ENCODE data around the gene GNB5. TPM values are rescaled to one million over a fixed set of nuclear protein-coding genes. Genes with fewer than 3 reads are reported as not detected.

The GNB5 gene
- total RNA-seq, 1 experiment from 2014 or later, result 48.8 TPM

DNA sequence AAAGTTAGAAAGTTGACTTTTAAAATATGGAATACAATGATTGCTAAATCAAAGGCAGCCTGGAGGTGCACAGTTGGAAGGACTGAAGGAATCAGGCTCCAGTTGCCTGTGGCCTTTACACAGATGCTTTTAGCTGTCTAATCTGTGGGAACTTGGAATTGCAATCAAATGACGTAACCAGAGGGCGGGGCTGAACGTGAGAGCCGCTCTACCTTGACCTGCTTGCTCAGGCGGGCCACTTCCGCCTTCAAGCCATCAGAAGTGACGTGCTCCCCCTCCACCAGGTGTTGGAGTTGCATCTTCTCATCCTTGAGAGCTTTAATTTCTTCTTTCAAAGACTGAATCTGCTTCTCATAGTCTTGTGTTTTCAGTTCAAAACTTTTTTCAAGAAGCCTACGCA lies 37.7 kb upstream of the GNB5 start:
- peaks cover 26% of the 10 kb centered on the region for H3K36me3 Mint-ChIP-seq (ENCODE audit: insufficient read depth, unreplicated experiment)
- H3K27me3 Mint-ChIP-seq (ENCODE audit: unreplicated experiment), result no peaks in the 10 kb centered on the region
- no TSS peak for BruUV-seq (replicated peaks)
- CTCF ChIA-PET, result no interaction called here
- no peak overlapping the region for H3K4me3 Mint-ChIP-seq (ENCODE audit: low read depth, unreplicated experiment)
- H3K4me1 Mint-ChIP-seq (ENCODE audit: low read depth, unreplicated experiment), result no peaks in the 10 kb centered on the region
- intact Hi-C loops (cut with micrococcal nuclease; ENCODE audit: unreplicated experiment), result loop anchor here (5.0 to 10.0 kb wide), 2 partner anchors 47 to 444 kb away; no protein-coding TSS in a partner anchor
- peak; percentile 72 for DNase-seq
- H3K27ac Mint-ChIP-seq (ENCODE audit: unreplicated experiment), result no peak overlapping the region
- TF ChIP-seq, protein P1, sequence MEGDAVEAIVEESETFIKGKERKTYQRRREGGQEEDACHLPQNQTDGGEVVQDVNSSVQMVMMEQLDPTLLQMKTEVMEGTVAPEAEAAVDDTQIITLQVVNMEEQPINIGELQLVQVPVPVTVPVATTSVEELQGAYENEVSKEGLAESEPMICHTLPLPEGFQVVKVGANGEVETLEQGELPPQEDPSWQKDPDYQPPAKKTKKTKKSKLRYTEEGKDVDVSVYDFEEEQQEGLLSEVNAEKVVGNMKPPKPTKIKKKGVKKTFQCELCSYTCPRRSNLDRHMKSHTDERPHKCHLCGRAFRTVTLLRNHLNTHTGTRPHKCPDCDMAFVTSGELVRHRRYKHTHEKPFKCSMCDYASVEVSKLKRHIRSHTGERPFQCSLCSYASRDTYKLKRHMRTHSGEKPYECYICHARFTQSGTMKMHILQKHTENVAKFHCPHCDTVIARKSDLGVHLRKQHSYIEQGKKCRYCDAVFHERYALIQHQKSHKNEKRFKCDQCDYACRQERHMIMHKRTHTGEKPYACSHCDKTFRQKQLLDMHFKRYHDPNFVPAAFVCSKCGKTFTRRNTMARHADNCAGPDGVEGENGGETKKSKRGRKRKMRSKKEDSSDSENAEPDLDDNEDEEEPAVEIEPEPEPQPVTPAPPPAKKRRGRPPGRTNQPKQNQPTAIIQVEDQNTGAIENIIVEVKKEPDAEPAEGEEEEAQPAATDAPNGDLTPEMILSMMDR (IDR thresholded peaks at IDR 0.05; ENCODE audit: unreplicated experiment), result no peak
- H3K9me3 Mint-ChIP-seq (ENCODE audit: low read depth, unreplicated experiment), result no peaks in the 10 kb centered on the region

DNA sequence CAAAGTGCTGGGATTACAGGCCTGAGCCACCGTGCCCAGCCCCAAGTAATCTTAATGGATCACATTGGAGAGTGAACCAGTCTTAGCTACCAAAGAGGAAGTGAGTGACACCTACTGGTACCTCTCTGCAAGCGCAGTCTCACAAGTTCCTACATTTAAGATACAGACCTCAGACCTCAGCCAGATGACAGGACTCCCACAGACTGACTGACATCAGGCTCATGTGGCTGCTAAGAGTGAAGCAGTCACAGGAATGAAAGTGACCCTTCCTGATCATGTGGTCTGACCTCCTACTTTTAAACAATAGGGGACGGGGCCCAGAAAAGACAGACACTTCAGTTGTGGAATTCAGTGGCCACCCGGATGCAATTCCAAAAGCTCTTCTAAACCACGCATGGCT lies 36.3 kb upstream of the GNB5 start:
- peak; percentile 51 for DNase-seq
- H3K27ac Mint-ChIP-seq (ENCODE audit: unreplicated experiment), result no peak overlapping the region
- CTCF ChIA-PET, result interaction anchor here (0.6 to 1.7 kb wide), 6 partner anchors 12 to 43 kb away, joined by 3 to 11 read pairs (median 4); no protein-coding TSS in a partner anchor
- no peaks in the 10 kb centered on the region for H3K27me3 Mint-ChIP-seq (ENCODE audit: unreplicated experiment)
- intact Hi-C loops (cut with micrococcal nuclease; ENCODE audit: unreplicated experiment), result loop anchor here (5.0 to 10.0 kb wide), 2 partner anchors 45 to 443 kb away; no protein-coding TSS in a partner anchor
- TF ChIP-seq, protein P1 (IDR thresholded peaks at IDR 0.05; ENCODE audit: unreplicated experiment), result peak; percentile 52
- peaks cover 22% of the 10 kb centered on the region for H3K36me3 Mint-ChIP-seq (ENCODE audit: insufficient read depth, unreplicated experiment)
- H3K4me3 Mint-ChIP-seq (ENCODE audit: low read depth, unreplicated experiment), result no peak overlapping the region
- H3K9me3 Mint-ChIP-seq (ENCODE audit: low read depth, unreplicated experiment), result no peaks in the 10 kb centered on the region
- no TSS peak for BruUV-seq (replicated peaks)
- H3K4me1 Mint-ChIP-seq (ENCODE audit: low read depth, unreplicated experiment), result no peaks in the 10 kb centered on the region

DNA sequence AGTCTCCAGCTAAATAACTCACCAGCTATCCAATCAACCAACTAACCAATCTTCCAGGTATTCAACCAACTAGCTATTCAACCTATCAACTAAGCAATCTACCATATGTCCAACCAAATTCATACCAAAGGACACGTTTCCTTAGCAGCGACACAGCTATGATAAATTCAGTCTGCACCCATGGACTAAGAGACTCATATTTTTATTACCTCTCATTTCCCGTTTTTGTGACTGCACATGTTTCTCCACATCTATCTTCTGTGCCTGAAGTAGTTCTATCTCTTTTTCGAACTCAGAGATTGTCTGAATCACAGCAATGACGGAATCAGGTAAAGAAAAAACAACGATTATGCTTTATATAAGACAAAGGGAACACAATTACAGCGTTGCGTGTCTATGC lies 34.0 kb upstream of the GNB5 start:
- Mint-ChIP-seq H3K9me3 (ENCODE audit: low read depth, unreplicated experiment) (no peaks in the 10 kb centered on the region), H3K36me3 (ENCODE audit: insufficient read depth, unreplicated experiment) (peaks cover 38% of the 10 kb centered on the region), H3K27ac (ENCODE audit: unreplicated experiment) (no peak overlapping the region), H3K27me3 (ENCODE audit: unreplicated experiment) (no peaks in the 10 kb centered on the region), H3K4me1 (ENCODE audit: low read depth, unreplicated experiment) (no peaks in the 10 kb centered on the region), H3K4me3 (ENCODE audit: low read depth, unreplicated experiment) (no peak overlapping the region)
- DNase-seq, result no peak
- CTCF ChIA-PET, result interaction anchor here (0.6 kb wide), 1 partner anchor 87 kb away, joined by 6 read pairs; no protein-coding TSS in a partner anchor
- no TSS peak for BruUV-seq (replicated peaks)
- TF ChIP-seq, protein P1 (IDR thresholded peaks at IDR 0.05; ENCODE audit: unreplicated experiment), result no peak
- intact Hi-C loops (cut with micrococcal nuclease; ENCODE audit: unreplicated experiment), result loop anchor here (5.0 to 10.0 kb wide), 2 partner anchors 43 to 440 kb away; no protein-coding TSS in a partner anchor

DNA sequence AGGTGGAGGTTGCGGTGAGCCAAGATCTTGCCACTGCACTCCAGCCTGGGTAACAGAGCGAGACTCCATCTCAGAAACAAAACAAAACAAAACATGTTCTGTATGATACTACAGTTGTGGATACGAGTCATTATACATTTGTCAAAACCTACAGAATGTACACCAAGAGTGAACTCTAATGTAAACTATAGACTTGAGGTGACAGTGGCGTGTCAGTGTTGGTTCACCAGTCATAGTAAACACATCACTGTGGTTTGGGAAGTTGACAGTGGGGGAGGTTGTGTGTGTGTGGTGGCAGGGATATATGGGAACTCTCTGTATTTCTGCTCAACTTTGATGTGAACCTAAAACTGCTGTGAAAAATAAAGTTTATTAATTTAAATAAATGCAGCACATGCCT lies 33.0 kb upstream of the GNB5 start:
- Mint-ChIP-seq H3K27me3 (ENCODE audit: unreplicated experiment) (no peaks in the 10 kb centered on the region), H3K9me3 (ENCODE audit: low read depth, unreplicated experiment) (no peaks in the 10 kb centered on the region), H3K27ac (ENCODE audit: unreplicated experiment) (no peak overlapping the region), H3K4me3 (ENCODE audit: low read depth, unreplicated experiment) (no peak overlapping the region), H3K36me3 (ENCODE audit: insufficient read depth, unreplicated experiment) (peaks cover 44% of the 10 kb centered on the region), H3K4me1 (ENCODE audit: low read depth, unreplicated experiment) (no peaks in the 10 kb centered on the region)
- TF ChIP-seq, protein P1 (IDR thresholded peaks at IDR 0.05; ENCODE audit: unreplicated experiment), result no peak
- intact Hi-C loops (cut with micrococcal nuclease; ENCODE audit: unreplicated experiment), result loop anchor here (10.0 kb wide), 1 partner anchor 439 kb away; no protein-coding TSS in a partner anchor
- CTCF ChIA-PET, result no interaction called here
- BruUV-seq (replicated peaks), result no TSS peak
- DNase-seq, result no peak

All from Calu3 (cell line).